ENCODE results near the gene DNER.

The DNER gene

GRCh38 chr2:229633556-229633955 lies 80.8 kb downstream of the DNER start:
- H3K79me2 ChIP-seq (ENCODE audit: insufficient read depth, low read length): no peaks in the 10 kb centered on the region
- no peak overlapping the region for H3K4me2 ChIP-seq (ENCODE audit: low read depth, low read length, poor library complexity, severe bottlenecking)
- TF ChIP-seq EZH2phosphoT487 (IDR thresholded peaks at IDR 0.05; ENCODE audit: borderline replicate concordance) (no peak), CTCF (conservative IDR thresholded peaks at IDR 0.05; ENCODE audit: low read length) (no peak)
- no peaks in the 10 kb centered on the region for H3K4me1 ChIP-seq (ENCODE audit: insufficient read depth, low read length, poor library complexity, severe bottlenecking)
- no peaks in the 10 kb centered on the region for H4K20me1 ChIP-seq (ENCODE audit: insufficient read depth, low read length, poor library complexity, severe bottlenecking)
- no peaks in the 10 kb centered on the region for H3K27me3 ChIP-seq (ENCODE audit: insufficient read depth, low read length, poor library complexity, severe bottlenecking)
- H3K4me3 ChIP-seq (ENCODE audit: low read length, poor library complexity, severe bottlenecking): no peak overlapping the region
- no peaks in the 10 kb centered on the region for H3K36me3 ChIP-seq (ENCODE audit: insufficient read depth, low read length)
- H3K9me3 ChIP-seq (ENCODE audit: insufficient read depth, low read depth, low read length): no peaks in the 10 kb centered on the region
- H3K9ac ChIP-seq (ENCODE audit: low read depth, low read length, poor library complexity, severe bottlenecking): no peak overlapping the region
- H2AFZ ChIP-seq (ENCODE audit: low read length): no peak overlapping the region
- H3K9me2 ChIP-seq (replicated peaks; ENCODE audit: low read depth, low read length): no peaks in the 10 kb centered on the region
- no peaks in the 10 kb centered on the region for H3F3A ChIP-seq (ENCODE audit: low read depth)

GRCh38 chr2:229629039-229629438 lies 85.3 kb downstream of the DNER start:
- Histone ChIP-seq H3K27me3 (ENCODE audit: insufficient read depth, low read length, poor library complexity, severe bottlenecking) (no peaks in the 10 kb centered on the region), H3K4me3 (ENCODE audit: low read length, poor library complexity, severe bottlenecking) (no peak overlapping the region), H3F3A (ENCODE audit: low read depth) (no peaks in the 10 kb centered on the region), H2AFZ (ENCODE audit: low read length) (no peak overlapping the region), H3K4me2 (ENCODE audit: low read depth, low read length, poor library complexity, severe bottlenecking) (no peak overlapping the region), H3K9ac (ENCODE audit: low read depth, low read length, poor library complexity, severe bottlenecking) (no peak overlapping the region), H3K36me3 (ENCODE audit: insufficient read depth, low read length) (no peaks in the 10 kb centered on the region), H3K9me2 (replicated peaks; ENCODE audit: low read depth, low read length) (no peaks in the 10 kb centered on the region), H4K20me1 (ENCODE audit: insufficient read depth, low read length, poor library complexity, severe bottlenecking) (no peaks in the 10 kb centered on the region), H3K9me3 (ENCODE audit: insufficient read depth, low read depth, low read length) (no peaks in the 10 kb centered on the region), H3K79me2 (ENCODE audit: insufficient read depth, low read length) (no peaks in the 10 kb centered on the region), H3K4me1 (ENCODE audit: insufficient read depth, low read length, poor library complexity, severe bottlenecking) (no peaks in the 10 kb centered on the region)
- TF ChIP-seq EZH2phosphoT487 (IDR thresholded peaks at IDR 0.05; ENCODE audit: borderline replicate concordance): no peak

- no peaks in the 10 kb centered on the region for H3K79me2 ChIP-seq (ENCODE audit: insufficient read depth, low read length)
- H3K4me3 ChIP-seq (ENCODE audit: low read length, poor library complexity, severe bottlenecking): no peak overlapping the region
- TF ChIP-seq CTCF (conservative IDR thresholded peaks at IDR 0.05; ENCODE audit: low read length): no peak
- TF ChIP-seq EZH2phosphoT487 (IDR thresholded peaks at IDR 0.05; ENCODE audit: borderline replicate concordance): no peak
- H2AFZ ChIP-seq (ENCODE audit: low read length): no peak overlapping the region
- H3K4me2 ChIP-seq (ENCODE audit: low read depth, low read length, poor library complexity, severe bottlenecking): no peak overlapping the region
- H3K36me3 ChIP-seq (ENCODE audit: insufficient read depth, low read length): no peaks in the 10 kb centered on the region
- no peaks in the 10 kb centered on the region for H3K27me3 ChIP-seq (ENCODE audit: insufficient read depth, low read length, poor library complexity, severe bottlenecking)
- H3K9ac ChIP-seq (ENCODE audit: low read depth, low read length, poor library complexity, severe bottlenecking): no peak overlapping the region
- H3K9me2 ChIP-seq (replicated peaks; ENCODE audit: low read depth, low read length): no peaks in the 10 kb centered on the region
- H3F3A ChIP-seq (ENCODE audit: low read depth): no peaks in the 10 kb centered on the region
- H3K4me1 ChIP-seq (ENCODE audit: insufficient read depth, low read length, poor library complexity, severe bottlenecking): no peaks in the 10 kb centered on the region
- no peaks in the 10 kb centered on the region for H4K20me1 ChIP-seq (ENCODE audit: insufficient read depth, low read length, poor library complexity, severe bottlenecking)
- H3K9me3 ChIP-seq (ENCODE audit: insufficient read depth, low read depth, low read length): no peaks in the 10 kb centered on the region
Measured at GRCh38 chr2:229627728-229628127, 86.6 kb downstream of the DNER start.

Measured in Loucy (cell line).